HL-60/S4 (cell line): ENCODE results near the gene AOPEP.
"Not testable (repeated sequence)": the region's sequence is repeated elsewhere in the genome, so short reads cannot be mapped to it uniquely, and the experiment has no call there.

Source experiments
- in situ Hi-C: fragments of 300-500 bp; cut with MboI; formaldehyde crosslinking; loops from 2 replicates; pipeline ENCODE4 v1.14.3; 2022; ENCODE audit warnings: low sequenced_read_pairs

AOPEP gene

GRCh38 chr9:95004411-95005277, 278.1 kb downstream of the AOPEP start:
- in situ Hi-C loops = no loop called here

- in situ Hi-C loops = no loop called here
Observed at GRCh38 chr9:95005278-95006143, 279.0 kb downstream of the AOPEP start.

- in situ Hi-C loops = no loop called here
Observed at GRCh38 chr9:95007226-95007869, 280.8 kb downstream of the AOPEP start.

DNA sequence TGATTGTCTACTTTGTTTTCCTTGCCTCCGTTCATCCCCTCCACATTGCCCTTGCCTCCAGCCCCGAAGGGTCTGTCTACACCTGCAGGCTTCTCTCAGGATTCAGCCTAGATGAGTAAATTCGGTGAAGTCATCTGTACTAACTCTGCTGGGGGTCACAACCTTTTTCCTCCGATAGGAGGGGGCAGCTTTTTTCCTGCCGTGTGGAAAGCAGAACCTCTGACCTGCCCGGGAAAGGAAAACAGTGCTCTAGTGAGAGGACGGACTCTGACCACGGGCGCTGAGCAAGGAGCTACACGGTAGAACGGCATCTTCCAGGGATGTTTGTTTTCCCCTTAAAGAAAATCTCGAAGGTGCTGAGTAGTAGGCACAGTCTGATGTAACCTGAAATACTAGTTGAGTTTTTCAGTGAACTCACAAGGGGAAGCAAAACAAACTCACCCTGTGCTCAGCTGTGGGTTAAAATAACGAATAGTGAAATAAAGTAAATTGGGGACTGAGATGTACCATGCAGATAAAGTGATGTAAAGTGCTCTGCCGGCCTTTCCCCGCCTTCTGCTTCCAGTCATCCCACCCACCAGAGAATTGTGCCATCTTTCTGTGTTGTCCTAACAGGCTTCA, 281.8 kb downstream of the AOPEP start:
- in situ Hi-C loops = no loop called here

DNA sequence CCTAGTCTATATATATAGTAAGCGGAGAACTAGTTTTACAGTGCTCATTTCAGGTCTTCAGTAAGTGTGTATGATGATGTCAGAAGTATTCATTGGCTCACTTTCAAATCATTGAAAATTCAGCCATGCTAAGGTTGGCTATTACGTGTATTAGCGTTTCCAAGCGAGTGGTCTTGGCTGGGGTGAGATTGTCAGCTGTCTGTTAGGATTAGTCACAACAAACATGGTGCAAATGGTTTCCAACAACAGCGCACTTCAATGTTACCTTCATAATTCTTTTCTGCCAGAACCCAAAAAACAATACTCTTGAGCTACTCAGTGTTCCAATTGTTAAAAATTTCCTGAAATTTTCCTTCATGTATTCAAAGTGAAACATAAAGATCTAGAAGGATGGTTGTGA, 283.0 kb downstream of the AOPEP start:
- in situ Hi-C loops = no loop called here

- in situ Hi-C loops = no loop called here
Observed at GRCh38 chr9:95010431-95010838, 283.9 kb downstream of the AOPEP start.

- in situ Hi-C loops = no loop called here
Observed at GRCh38 chr9:95012035-95012708, 285.7 kb downstream of the AOPEP start.

- in situ Hi-C loops = no loop called here
Observed at GRCh38 chr9:95012902-95013301, 286.4 kb downstream of the AOPEP start.

GRCh38 chr9:95014917-95015316, 288.4 kb downstream of the AOPEP start:
- in situ Hi-C loops = no loop called here

- in situ Hi-C loops = no loop called here
Observed at GRCh38 chr9:95015569-95015968, 289.1 kb downstream of the AOPEP start.

- in situ Hi-C loops = no loop called here
Observed at GRCh38 chr9:95017062-95017461, 290.6 kb downstream of the AOPEP start.

- in situ Hi-C loops = no loop called here
Observed at GRCh38 chr9:95017661-95018060, 291.2 kb downstream of the AOPEP start.

GRCh38 chr9:95018099-95018936, 291.8 kb downstream of the AOPEP start:
- in situ Hi-C loops = no loop called here

GRCh38 chr9:95020644-95021043, 294.1 kb downstream of the AOPEP start:
- in situ Hi-C loops = not testable (repeated sequence)

GRCh38 chr9:95021166-95021886, 294.8 kb downstream of the AOPEP start:
- in situ Hi-C loops = no loop called here

DNA sequence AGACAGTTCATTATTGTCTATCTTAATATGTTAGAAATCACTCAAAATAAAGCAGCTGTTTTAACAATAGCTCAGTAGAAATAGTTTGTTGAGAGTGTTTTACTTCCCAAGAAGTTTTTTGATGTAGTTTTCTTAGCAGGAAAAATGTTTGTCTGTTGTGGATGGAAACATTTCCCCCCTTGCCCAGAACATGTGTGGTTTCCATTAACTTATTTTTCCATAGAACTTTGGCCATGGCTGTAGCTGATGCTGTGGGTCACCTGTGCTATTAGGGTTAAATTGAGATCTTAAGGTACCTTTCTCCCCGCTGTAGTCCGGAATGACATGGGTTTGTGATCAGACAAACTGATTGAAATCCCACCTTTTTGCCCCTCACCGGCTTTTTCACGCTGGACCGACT, 296.2 kb downstream of the AOPEP start:
- in situ Hi-C loops = no loop called here

DNA sequence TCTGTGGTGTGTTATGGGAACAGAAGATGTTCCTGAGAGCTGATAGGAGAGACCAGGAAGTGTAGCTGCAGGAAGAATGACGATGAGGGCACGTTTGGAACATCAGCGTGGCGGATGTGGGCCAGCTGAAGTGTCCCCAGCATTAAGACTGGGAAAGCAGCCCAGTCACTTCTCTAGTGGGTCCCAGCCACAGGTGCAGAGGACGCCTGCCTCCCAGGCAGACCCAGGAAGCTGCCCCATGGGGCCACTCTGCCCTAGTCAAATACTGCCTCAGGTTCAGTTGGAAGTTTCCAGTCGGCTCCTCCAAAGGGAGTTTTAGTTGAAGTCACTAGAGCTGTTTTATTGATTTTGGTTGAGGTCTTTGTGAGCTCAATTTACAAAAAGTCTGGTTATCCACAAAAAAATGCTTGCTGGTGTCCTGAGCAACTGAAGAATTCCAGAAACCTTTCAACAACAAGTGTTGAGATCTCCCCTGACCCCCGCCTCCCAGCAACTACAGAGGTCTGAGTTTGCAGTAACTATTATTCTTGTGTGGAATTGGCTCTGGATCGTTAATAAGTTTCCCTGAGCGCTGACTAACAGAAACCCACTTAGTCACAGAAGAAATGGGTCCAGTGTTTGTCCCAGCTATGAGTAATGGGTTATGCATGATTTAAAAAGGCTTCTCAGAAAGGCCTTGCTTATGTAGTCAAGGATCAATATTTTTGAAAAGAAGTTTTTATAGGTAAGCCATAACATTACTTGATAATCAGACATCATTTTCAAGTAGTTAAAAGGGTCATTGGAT, 296.9 kb downstream of the AOPEP start:
- in situ Hi-C loops = no loop called here

- in situ Hi-C loops = no loop called here
Observed at GRCh38 chr9:95024097-95024671, 297.7 kb downstream of the AOPEP start.
